ENCODE data around the gene CACNA1G.

CACNA1G gene

DNA sequence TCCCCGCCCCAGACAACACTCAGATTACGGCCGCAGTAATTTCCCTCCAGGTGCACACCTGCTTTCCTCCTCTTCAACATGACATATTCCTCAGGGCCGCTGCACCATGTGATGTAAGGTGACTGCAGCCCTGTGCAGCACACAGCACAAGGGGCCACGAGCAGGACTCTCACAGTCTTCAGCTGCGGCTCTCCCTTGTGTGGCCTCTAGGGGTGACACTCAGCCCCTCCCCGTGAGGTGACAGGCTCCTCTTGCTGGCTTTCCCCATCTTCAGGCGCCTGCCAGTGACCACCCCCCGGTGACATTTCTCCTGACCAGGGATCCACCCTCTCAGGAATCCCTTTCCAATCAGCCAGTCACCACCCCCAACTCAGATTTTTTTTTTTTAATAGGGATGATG lies 42.8 kb downstream of the CACNA1G start:
- TF ChIP-seq, protein P1, sequence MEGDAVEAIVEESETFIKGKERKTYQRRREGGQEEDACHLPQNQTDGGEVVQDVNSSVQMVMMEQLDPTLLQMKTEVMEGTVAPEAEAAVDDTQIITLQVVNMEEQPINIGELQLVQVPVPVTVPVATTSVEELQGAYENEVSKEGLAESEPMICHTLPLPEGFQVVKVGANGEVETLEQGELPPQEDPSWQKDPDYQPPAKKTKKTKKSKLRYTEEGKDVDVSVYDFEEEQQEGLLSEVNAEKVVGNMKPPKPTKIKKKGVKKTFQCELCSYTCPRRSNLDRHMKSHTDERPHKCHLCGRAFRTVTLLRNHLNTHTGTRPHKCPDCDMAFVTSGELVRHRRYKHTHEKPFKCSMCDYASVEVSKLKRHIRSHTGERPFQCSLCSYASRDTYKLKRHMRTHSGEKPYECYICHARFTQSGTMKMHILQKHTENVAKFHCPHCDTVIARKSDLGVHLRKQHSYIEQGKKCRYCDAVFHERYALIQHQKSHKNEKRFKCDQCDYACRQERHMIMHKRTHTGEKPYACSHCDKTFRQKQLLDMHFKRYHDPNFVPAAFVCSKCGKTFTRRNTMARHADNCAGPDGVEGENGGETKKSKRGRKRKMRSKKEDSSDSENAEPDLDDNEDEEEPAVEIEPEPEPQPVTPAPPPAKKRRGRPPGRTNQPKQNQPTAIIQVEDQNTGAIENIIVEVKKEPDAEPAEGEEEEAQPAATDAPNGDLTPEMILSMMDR (IDR thresholded peaks at IDR 0.05; ENCODE audit: borderline replicate concordance, control extremely low read depth, extremely low read depth, insufficient read depth, missing control alignments), result no peak
- in situ Hi-C loops (cut with MboI; ENCODE audit: low sequenced_read_pairs, unreplicated experiment), result no loop called here
- DNase-seq (ENCODE audit: low spot score), result no peak

- TF ChIP-seq, protein P1 (IDR thresholded peaks at IDR 0.05; ENCODE audit: borderline replicate concordance, control extremely low read depth, extremely low read depth, insufficient read depth, missing control alignments), result no peak
- DNase-seq (ENCODE audit: low spot score), result no peak
- in situ Hi-C loops (cut with MboI; ENCODE audit: low sequenced_read_pairs, unreplicated experiment), result no loop called here
Measured at GRCh38 chr17:50604513-50604912, 44.0 kb downstream of the CACNA1G start.

GRCh38 chr17:50605429-50605828 lies 44.9 kb downstream of the CACNA1G start:
- TF ChIP-seq, protein P1 (IDR thresholded peaks at IDR 0.05; ENCODE audit: borderline replicate concordance, control extremely low read depth, extremely low read depth, insufficient read depth, missing control alignments), result no peak
- no peak for DNase-seq (ENCODE audit: low spot score)
- in situ Hi-C loops (cut with MboI; ENCODE audit: low sequenced_read_pairs, unreplicated experiment), result no loop called here

GRCh38 chr17:50607522-50608175 lies 47.1 kb downstream of the CACNA1G start:
- in situ Hi-C loops (cut with MboI; ENCODE audit: low sequenced_read_pairs, unreplicated experiment), result no loop called here
- TF ChIP-seq, protein P1 (IDR thresholded peaks at IDR 0.05; ENCODE audit: borderline replicate concordance, control extremely low read depth, extremely low read depth, insufficient read depth, missing control alignments), result no peak
- DNase-seq (ENCODE audit: low spot score), result no peak

DNA sequence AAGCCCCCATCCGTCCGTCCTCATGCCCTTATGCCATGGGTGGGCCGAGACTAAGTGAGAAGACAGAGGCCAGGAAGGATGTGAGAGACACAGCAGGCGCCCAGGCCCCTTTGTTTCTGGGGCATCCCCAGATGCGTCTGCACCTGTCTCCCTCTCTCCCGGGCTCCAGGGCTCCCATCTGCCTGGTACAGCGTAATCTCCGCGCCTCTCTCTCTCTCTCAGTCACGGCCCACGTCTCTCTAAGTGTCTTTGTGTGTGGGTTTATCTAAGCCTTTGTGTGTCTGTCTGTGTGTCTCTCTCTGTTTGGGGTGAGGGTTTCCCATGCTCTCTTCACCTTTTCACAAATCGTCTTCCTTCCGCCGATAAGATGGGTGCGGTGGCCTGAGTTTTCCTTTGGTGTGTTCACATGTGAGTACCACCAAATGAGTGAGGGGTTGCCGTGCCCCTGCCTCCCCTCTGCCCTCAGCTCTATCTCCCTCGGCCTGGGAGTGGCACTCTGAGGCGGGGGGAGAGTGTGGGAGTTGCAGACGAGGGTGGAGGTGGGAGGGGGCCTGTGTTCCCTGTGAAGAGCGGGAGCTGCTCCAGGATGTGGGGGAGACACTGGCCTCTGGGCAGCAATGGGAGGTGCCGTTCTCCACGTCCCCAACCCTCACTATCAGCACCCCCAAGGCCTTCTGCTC lies 48.3 kb downstream of the CACNA1G start:
- in situ Hi-C loops (cut with MboI; ENCODE audit: low sequenced_read_pairs, unreplicated experiment), result no loop called here
- TF ChIP-seq, protein P1 (IDR thresholded peaks at IDR 0.05; ENCODE audit: borderline replicate concordance, control extremely low read depth, extremely low read depth, insufficient read depth, missing control alignments), result no peak
- no peak for DNase-seq (ENCODE audit: low spot score)

- in situ Hi-C loops (cut with MboI; ENCODE audit: low sequenced_read_pairs, unreplicated experiment), result loop anchor here (10.0 kb wide), 1 partner anchor 55 kb away; no protein-coding TSS in a partner anchor
- TF ChIP-seq, protein P1 (IDR thresholded peaks at IDR 0.05; ENCODE audit: borderline replicate concordance, control extremely low read depth, extremely low read depth, insufficient read depth, missing control alignments), result no peak
- no peak for DNase-seq (ENCODE audit: low spot score)
Measured at GRCh38 chr17:50609380-50610074, 49.0 kb downstream of the CACNA1G start.
